Measurements from ENCODE around the gene ERC1.
"Not testable (repeated sequence)": the region's sequence is repeated elsewhere in the genome, so short reads cannot be mapped to it uniquely, and the experiment has no call there.

ERC1 gene

GRCh38 chr12:1020389-1020788, 29.4 kb downstream of the ERC1 start:
- no peak for DNase-seq (ENCODE audit: low read depth in 1 of 2, low spot score in 1 of 2)

GRCh38 chr12:1022032-1022970, 31.3 kb downstream of the ERC1 start:
- DNase-seq (ENCODE audit: low read depth in 1 of 2, low spot score in 1 of 2) = no peak

GRCh38 chr12:1030779-1031178, 39.8 kb downstream of the ERC1 start:
- no peak for DNase-seq (ENCODE audit: low read depth in 1 of 2, low spot score in 1 of 2)

- DNase-seq (ENCODE audit: low read depth in 1 of 2, low spot score in 1 of 2) = no peak
These were observed 43.2 kb downstream of the ERC1 start for GRCh38 chr12:1034243-1034642.

- DNase-seq (ENCODE audit: low read depth in 1 of 2, low spot score in 1 of 2) = no peak
These were observed 43.9 kb downstream of the ERC1 start for GRCh38 chr12:1034751-1035457.

DNA sequence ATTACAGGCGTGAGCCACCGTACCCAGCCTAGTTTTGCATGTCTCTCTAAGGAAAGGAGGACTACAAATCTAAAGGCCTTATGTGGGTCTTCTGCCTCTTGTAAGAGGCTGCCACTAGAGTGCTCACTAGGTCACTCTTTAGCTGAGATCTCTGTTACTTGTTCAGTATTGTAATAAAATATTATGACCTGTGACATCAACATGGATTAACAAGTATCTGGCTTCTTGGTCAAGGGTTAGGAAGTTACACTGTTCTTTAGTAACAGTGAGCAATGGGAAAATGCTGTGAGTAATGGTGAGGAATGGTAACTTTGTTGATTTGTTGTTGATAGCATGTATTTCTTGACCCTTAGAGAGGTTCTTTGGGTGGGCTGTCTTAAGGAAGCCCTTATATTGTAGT, 50.5 kb downstream of the ERC1 start:
- DNase-seq (ENCODE audit: low read depth in 1 of 2, low spot score in 1 of 2) = no peak

DNA sequence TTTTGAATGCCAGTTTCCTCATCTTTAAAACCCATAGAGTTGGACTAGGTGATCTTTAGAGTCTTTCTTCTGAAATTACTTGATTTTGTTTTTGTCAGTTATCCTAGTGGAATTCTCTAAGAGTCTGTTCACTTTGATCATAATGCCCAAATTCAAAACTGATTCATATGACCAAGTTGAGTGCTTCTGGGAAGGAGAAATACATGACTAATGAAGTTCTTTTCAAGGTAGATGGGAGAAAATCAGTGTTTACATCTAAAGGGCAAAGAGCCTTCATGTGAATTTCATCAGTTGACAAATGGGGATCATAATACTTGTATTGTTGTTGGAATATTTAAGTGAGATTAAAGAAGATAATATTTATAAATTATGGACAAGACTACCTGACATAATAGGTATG, 53.2 kb downstream of the ERC1 start:
- no peak for DNase-seq (ENCODE audit: low read depth in 1 of 2, low spot score in 1 of 2)

DNA sequence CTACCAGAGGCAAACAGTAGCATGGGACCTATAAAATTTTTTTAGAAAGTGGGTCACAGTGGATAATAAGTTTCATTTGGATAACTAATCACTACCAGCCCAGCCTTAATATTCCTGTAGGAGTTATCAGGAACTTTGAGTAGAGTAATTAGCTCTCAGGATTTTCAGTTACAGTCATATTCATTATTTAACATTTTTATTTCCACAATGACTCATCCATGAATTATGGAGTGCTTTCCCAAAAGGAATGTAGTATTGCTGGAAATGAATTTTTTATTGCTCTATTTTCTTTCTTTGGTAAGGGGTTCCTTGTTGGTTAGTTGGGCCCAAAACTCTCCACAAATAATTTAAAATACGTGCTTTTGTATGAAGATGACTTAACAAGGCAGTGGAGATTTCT, 53.7 kb downstream of the ERC1 start:
- no peak for DNase-seq (ENCODE audit: low read depth in 1 of 2, low spot score in 1 of 2)

DNA sequence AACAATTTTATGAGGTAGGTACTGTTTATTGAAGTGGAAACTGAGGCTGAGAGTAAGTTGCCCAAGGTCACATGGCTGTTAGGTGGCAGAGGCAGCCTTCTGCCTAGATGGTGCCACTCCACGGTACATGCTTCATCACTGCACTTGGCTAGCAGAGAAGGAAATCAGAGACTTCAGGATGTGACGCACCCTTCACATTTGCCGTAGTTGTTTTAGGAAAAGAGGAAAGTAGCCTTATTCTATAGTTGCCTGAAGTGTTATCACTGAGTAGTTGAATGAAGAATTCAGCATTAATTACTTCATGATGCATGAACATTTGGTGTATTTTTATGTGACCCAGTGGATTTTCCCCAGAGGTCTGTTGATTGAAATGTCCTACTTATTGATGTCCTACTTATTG, 55.7 kb downstream of the ERC1 start:
- DNase-seq (ENCODE audit: low read depth in 1 of 2, low spot score in 1 of 2) = no peak

- DNase-seq (ENCODE audit: low read depth in 1 of 2, low spot score in 1 of 2) = no peak
These were observed 57.1 kb downstream of the ERC1 start for GRCh38 chr12:1047898-1048660.

DNA sequence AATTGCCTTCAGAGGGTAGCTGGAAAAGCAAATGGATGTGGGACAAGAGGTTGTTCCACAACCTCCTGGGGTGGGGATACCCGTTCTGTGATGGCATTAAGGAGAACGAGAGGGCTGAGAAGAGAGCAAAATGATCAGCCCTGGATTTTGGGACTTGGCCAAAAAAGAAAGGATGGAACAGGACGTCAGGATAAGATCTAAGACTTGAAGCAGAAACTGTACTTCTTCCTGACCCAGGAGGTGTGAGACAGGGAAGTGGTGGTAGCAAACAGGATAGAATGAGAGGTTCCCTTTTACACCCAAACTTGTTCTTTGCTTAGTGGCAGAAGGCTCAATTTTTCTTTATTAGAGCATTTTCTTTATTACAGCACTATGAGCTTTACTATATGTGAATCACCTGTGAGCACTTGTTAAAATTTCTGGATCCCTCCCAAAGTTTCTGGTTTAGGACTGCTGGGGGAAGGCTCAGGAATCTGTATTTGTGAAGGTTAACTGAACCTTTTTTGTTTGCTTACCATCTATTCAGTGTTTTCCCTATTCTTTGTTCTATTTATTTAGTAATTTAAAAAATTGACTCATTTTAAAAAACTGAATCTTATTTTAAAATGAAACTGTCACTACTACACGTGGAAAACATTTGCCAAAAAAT, 59.2 kb downstream of the ERC1 start:
- no peak for DNase-seq (ENCODE audit: low read depth in 1 of 2, low spot score in 1 of 2)

- not testable (repeated sequence) for DNase-seq (ENCODE audit: low read depth in 1 of 2, low spot score in 1 of 2)
These were observed 60.6 kb downstream of the ERC1 start for GRCh38 chr12:1051672-1052071.

DNA sequence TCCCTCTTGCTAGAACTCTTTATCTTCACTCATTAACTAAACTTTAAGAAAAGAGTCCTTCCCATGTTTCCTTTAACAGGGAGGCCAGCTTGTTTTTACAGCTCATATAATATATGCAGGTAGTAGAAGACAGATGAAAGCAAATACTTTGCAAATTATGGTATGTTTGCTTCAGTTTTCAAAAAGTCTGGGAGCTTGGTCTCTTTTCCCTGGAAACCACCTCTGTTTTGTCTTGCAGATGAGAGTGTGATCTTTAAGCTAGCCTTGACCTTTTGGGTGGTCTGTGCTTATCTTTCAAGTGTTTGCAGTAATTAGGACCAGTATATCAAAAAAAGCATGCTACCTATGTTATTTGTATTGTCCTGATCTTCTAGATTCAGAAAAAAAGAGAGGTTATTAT, 62.7 kb downstream of the ERC1 start:
- no peak for DNase-seq (ENCODE audit: low read depth in 1 of 2, low spot score in 1 of 2)

GRCh38 chr12:1054117-1054870, 63.3 kb downstream of the ERC1 start:
- DNase-seq (ENCODE audit: low read depth in 1 of 2, low spot score in 1 of 2) = no peak

- no peak for DNase-seq (ENCODE audit: low read depth in 1 of 2, low spot score in 1 of 2)
These were observed 65.4 kb downstream of the ERC1 start for GRCh38 chr12:1056390-1056789.

- no peak for DNase-seq (ENCODE audit: low read depth in 1 of 2, low spot score in 1 of 2)
These were observed 67.4 kb downstream of the ERC1 start for GRCh38 chr12:1058423-1058822.

GRCh38 chr12:1059162-1059561, 68.1 kb downstream of the ERC1 start:
- no peak for DNase-seq (ENCODE audit: low read depth in 1 of 2, low spot score in 1 of 2)

DNA sequence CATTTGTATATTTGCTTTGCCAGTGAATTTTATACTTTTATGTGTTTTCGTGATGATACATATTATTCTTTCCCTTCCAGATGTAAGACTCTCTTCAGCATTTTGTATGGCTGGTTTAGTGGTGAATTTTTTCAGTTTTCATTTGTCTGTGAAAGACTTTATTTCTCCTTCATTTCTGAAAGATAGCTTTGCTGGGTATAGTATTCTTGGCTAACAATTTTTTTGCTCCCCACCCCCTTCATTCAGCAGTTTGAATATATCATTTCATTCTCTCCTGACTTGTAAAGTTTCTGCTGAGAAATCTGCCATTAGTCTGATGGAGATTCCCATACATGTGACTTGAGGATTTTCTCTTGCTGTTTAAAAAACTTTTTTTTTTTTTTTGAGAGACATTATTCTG, 72.8 kb downstream of the ERC1 start:
- no peak for DNase-seq (ENCODE audit: low read depth in 1 of 2, low spot score in 1 of 2)

DNA sequence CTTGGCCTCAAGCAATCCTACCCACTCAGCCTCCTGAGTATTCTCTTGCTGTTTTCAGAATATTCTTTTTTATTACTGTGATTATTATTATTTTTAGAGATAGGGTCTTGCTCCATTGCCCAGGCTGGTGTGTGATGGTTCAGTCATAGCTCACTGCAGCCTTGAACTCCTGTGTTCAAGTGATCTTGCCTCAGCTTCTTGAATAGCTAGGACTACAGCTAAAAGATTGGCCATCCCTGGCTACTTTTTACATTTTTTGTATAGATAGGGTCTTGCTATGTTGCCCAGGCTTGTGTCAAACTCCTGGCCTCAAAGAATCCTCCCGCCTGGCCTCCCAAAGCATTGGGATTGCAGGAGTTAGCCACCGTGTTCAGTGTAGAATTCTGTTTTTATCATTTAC, 73.3 kb downstream of the ERC1 start:
- no peak for DNase-seq (ENCODE audit: low read depth in 1 of 2, low spot score in 1 of 2)

DNA sequence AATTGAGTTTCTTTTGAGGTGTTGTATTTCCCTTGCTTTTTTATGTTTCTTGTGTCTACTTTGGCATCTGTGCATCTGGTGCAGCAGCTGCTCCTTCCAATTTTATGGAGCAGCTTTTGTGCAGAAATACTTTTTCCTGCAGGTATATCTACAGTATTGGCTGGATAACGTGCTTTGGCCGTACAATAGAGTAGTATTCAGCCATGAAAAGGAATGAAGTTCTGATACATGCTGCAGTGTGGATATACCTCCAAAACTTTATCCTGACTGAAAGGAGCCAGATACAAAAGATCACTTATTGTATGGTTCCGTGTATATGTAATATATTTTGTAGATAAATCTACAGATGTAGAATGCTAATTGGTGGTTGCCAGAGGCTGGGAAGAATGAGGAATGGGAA, 74.6 kb downstream of the ERC1 start:
- no peak for DNase-seq (ENCODE audit: low read depth in 1 of 2, low spot score in 1 of 2)

DNA sequence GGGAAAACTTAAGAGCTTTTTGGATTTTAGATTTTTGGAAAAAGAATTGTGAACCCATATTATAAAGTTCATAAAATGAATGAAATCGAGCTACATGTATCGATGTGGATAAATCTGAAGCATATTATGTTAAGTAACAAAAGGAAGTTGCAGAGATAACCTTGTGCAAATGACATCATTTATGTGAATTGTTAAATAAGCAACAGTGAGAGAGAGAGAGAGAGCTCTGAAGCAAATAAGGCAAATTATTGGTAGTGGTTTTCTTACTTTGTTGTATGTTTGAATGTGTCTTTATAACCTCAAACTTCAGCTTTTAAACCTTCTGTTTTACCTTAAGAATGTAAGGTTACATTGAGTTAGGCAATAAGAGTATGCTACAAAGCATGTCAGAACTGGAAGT, 78.8 kb downstream of the ERC1 start:
- no peak for DNase-seq (ENCODE audit: low read depth in 1 of 2, low spot score in 1 of 2)
